Hepatocyte (in vitro differentiated cells): ENCODE data around the gene S100A5. TPM values are rescaled to one million over a fixed set of nuclear protein-coding genes. Genes with fewer than 3 reads are reported as not detected.
A peak's percentile ranks its signal among the peaks of the same experiment; 100 is the strongest.

Source experiments
- DNase-seq: peaks from one replicate; pipeline ENCODE4 v3.0.0-alpha.2; 2016; ENCODE audit warnings: low spot score
- H2AFZ ChIP-seq: fragments of 200-600 bp; sonication (generic); 2 replicates; pipeline ENCODE4 v1.6.0; 2016; ENCODE audit warnings: antibody characterized with exemption, mild to moderate bottlenecking
- H3K27ac ChIP-seq: fragments of 200-600 bp; sonication (generic); 2 replicates; pipeline ENCODE4 v1.5.1; 2016; ENCODE audit warnings: mild to moderate bottlenecking
- H3K27me3 ChIP-seq: fragments of 200-600 bp; sonication (generic); 2 replicates; pipeline ENCODE4 v1.6.1; 2016
- H3K36me3 ChIP-seq: fragments of 200-600 bp; sonication (generic); replicated peaks from 2 replicates; pipeline ENCODE4 v1.5.1; 2016; ENCODE audit warnings: low read depth; ENCODE audit not compliant: insufficient read depth
- H3K4me1 ChIP-seq: fragments of 200-600 bp; sonication (generic); 2 replicates; pipeline ENCODE4 v1.5.1; 2016; ENCODE audit warnings: mild to moderate bottlenecking, moderate library complexity; ENCODE audit not compliant: insufficient read depth
- H3K4me2 ChIP-seq: fragments of 200-600 bp; sonication (generic); 2 replicates; pipeline ENCODE4 v1.6.0; 2016
- H3K4me3 ChIP-seq: fragments of 200-600 bp; sonication (generic); 2 replicates; pipeline ENCODE4 v1.5.1; 2016; ENCODE audit warnings: mild to moderate bottlenecking
- H3K79me2 ChIP-seq: fragments of 200-600 bp; sonication (generic); 2 replicates; pipeline ENCODE4 v1.6.0; 2017; ENCODE audit warnings: mild to moderate bottlenecking
- H3K9me2 ChIP-seq: fragments of 200-600 bp; sonication (generic); replicated peaks from 2 replicates; pipeline ENCODE4 v1.6.0; 2017; ENCODE audit warnings: mild to moderate bottlenecking; ENCODE audit not compliant: insufficient read depth
- H3K9me3 ChIP-seq: fragments of 200-600 bp; sonication (generic); 2 replicates; pipeline ENCODE4 v1.5.1; 2016; ENCODE audit warnings: low read depth, mild to moderate bottlenecking
- H4K20me1 ChIP-seq: fragments of 200-600 bp; sonication (generic); 2 replicates; pipeline ENCODE4 v1.6.0; 2016; ENCODE audit warnings: mild to moderate bottlenecking; ENCODE audit not compliant: insufficient read depth, poor library complexity, severe bottlenecking
- CTCF ChIP-seq: fragments of 200-600 bp; sonication (generic); IDR thresholded peaks from 2 replicates; pipeline ENCODE4 v1.5.1; 2016; ENCODE audit warnings: antibody characterized with exemption, mild to moderate bottlenecking; ENCODE audit not compliant: poor library complexity
- EZH2 ChIP-seq: fragments of 200-600 bp; sonication (generic); IDR thresholded peaks from 2 replicates; pipeline ENCODE4 v1.6.1; 2016; ENCODE audit warnings: antibody characterized with exemption, mild to moderate bottlenecking, borderline replicate concordance
- EZH2phosphoT487 ChIP-seq: fragments of 200-600 bp; sonication (generic); IDR thresholded peaks from one replicate; pipeline ENCODE4 v1.6.1; 2018; ENCODE audit warnings: antibody characterized with exemption, mild to moderate bottlenecking, low read depth, moderate library complexity; ENCODE audit not compliant: unreplicated experiment, severe bottlenecking
- WGBS: methylation state at CpG from one replicate; pipeline ENCODE4 v1.1.6; 2016; ENCODE audit warnings: low lambda C conversion rate; ENCODE audit errors: missing lambda C conversion rate; 5-methylcytosine and 5-hydroxymethylcytosine counted together
- polyA plus RNA-seq: library from polyadenylated mRNA; unstranded; fragments of >200 nt; fragmentation: Nextera tagmentation; extraction: Ambion mirVana; gene quantifications from 2 replicates; pipeline ENCODE4 v1.2.1, GENCODE V29; 2016
- total RNA-seq: library from RNA; depleted of rRNA; stranded (reverse); fragments of >200 nt; gene quantifications from 2 replicates; pipeline ENCODE4 v1.2.3, GENCODE V29; 2014

S100A5 gene
- total and polyA plus RNA-seq, 2 experiments from 2014 or later: 0.54 TPM; not detected in 1

- H2AFZ ChIP-seq: no peak overlapping the region
Observed at GRCh38 chr1:153513023-153513422, 27.7 kb downstream of the S100A5 start.

GRCh38 chr1:153510984-153511410 is 29.7 kb downstream of the S100A5 start:
- no peaks in the 10 kb centered on the region for H3K36me3 ChIP-seq
- H3K4me3 ChIP-seq: no peak overlapping the region
- peak; percentile 92 for DNase-seq
- no peaks in the 10 kb centered on the region for H3K9me2 ChIP-seq
- no peaks in the 10 kb centered on the region for H3K27me3 ChIP-seq
- no peak for TF ChIP-seq EZH2phosphoT487
- TF ChIP-seq CTCF: peak; percentile 93
- no peak overlapping the region for H3K4me2 ChIP-seq
- H2AFZ ChIP-seq: peak overlapping the region; percentile 34
- peaks cover 25% of the 10 kb centered on the region for H3K4me1 ChIP-seq
- no peaks in the 10 kb centered on the region for H4K20me1 ChIP-seq
- no peaks in the 10 kb centered on the region for H3K9me3 ChIP-seq
- H3K79me2 ChIP-seq: no peaks in the 10 kb centered on the region
- H3K27ac ChIP-seq: no peak overlapping the region
- 5% methylated on average over 7 of the region's 7 CpGs for WGBS

More at GRCh38 chr1:153513023-153513422, 27.7 kb downstream of the S100A5 start:
- no peak overlapping the region for H3K27ac ChIP-seq
- WGBS: 88% methylated on average over 3 of the region's 3 CpGs
- no peaks in the 10 kb centered on the region for H3K9me2 ChIP-seq
- H3K4me3 ChIP-seq: no peak overlapping the region
- no peak for TF ChIP-seq EZH2
- no peak for TF ChIP-seq CTCF
- no peak for TF ChIP-seq EZH2phosphoT487
- peaks cover 8% of the 10 kb centered on the region for H3K4me1 ChIP-seq
- no peaks in the 10 kb centered on the region for H3K36me3 ChIP-seq
- no peaks in the 10 kb centered on the region for H3K9me3 ChIP-seq
- H3K79me2 ChIP-seq: no peaks in the 10 kb centered on the region
- DNase-seq: no peak
- no peak overlapping the region for H3K4me2 ChIP-seq
- H3K27me3 ChIP-seq: no peaks in the 10 kb centered on the region
- H4K20me1 ChIP-seq: no peaks in the 10 kb centered on the region

- no peak overlapping the region for H3K4me3 ChIP-seq
- no peaks in the 10 kb centered on the region for H3K9me2 ChIP-seq
- peak; percentile 44 for DNase-seq
- H3K27ac ChIP-seq: no peak overlapping the region
- H3K4me2 ChIP-seq: no peak overlapping the region
- H3K4me1 ChIP-seq: peaks cover 18% of the 10 kb centered on the region
- H3K79me2 ChIP-seq: no peaks in the 10 kb centered on the region
- 53% methylated on average over 4 of the region's 4 CpGs for WGBS
- H2AFZ ChIP-seq: no peak overlapping the region
- H3K27me3 ChIP-seq: no peaks in the 10 kb centered on the region
- no peaks in the 10 kb centered on the region for H4K20me1 ChIP-seq
- no peaks in the 10 kb centered on the region for H3K9me3 ChIP-seq
- TF ChIP-seq EZH2phosphoT487: no peak
- no peak for TF ChIP-seq EZH2
- TF ChIP-seq CTCF: peak; percentile 41
- H3K36me3 ChIP-seq: no peaks in the 10 kb centered on the region
Observed at GRCh38 chr1:153509729-153510354, 30.9 kb downstream of the S100A5 start.
